ENCODE data around the gene DNAJC8.

Gene DNAJC8

DNA sequence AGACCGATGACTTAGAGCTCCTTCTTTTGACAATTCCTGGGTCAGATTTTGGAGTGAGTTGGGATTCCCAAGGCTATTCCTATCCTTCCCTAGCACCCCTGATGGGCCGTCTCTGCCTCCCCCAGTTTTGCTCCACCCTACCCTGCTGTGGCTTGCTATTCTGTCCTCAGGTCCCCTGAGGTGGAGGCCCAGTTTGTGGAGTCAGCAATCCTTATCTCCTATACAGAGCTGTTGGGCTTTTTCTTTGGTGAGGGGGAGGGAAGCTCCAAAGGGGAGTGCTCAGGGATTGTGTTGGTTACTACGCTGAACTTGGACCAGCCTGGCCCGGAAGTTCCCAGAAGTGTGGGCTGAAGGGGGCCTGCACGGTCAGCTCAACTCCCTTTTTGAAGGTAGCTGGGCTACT is 34.1 kb upstream of the DNAJC8 start:
- Histone ChIP-seq H3K36me3 (ENCODE audit: insufficient read depth, low read length) (no peaks in the 10 kb centered on the region), H3K27me3 (ENCODE audit: insufficient read depth, low read length) (no peaks in the 10 kb centered on the region), H3K4me3 (ENCODE audit: low read depth, low read length) (no peak overlapping the region), H2AFZ (ENCODE audit: low read length, unreplicated experiment) (no peak overlapping the region), H3K79me2 (ENCODE audit: control insufficient read depth, insufficient read depth, low read length, unreplicated experiment) (peaks cover 54% of the 10 kb centered on the region), H3K4me1 (ENCODE audit: control insufficient read depth, insufficient read depth, low read length, unreplicated experiment) (peaks cover 3% of the 10 kb centered on the region), H3K27ac (ENCODE audit: low read depth, low read length) (no peak overlapping the region)

DNA sequence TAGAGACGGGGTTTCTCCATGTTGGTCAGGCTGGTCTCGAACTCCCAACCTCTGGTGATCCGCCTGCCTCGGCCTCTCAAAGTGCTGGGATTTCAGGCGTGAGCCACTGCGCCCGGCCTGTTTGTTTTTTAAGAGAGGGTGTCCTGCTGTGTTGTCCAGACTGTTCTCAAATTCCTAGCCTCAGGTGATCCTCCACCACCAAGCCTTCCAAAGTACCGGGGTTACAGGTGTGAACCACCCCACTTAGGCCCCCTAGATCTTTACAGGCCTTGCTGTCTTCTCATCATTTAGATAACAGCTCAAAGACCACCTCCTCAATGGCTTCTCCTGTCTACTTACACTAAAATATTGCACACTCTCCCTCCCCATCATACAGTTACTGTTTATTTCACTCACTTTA is 32.7 kb upstream of the DNAJC8 start:
- Histone ChIP-seq H2AFZ (ENCODE audit: low read length, unreplicated experiment) (no peak overlapping the region), H3K27me3 (ENCODE audit: insufficient read depth, low read length) (no peaks in the 10 kb centered on the region), H3K4me1 (ENCODE audit: control insufficient read depth, insufficient read depth, low read length, unreplicated experiment) (peaks cover 12% of the 10 kb centered on the region), H3K27ac (ENCODE audit: low read depth, low read length) (no peak overlapping the region), H3K79me2 (ENCODE audit: control insufficient read depth, insufficient read depth, low read length, unreplicated experiment) (peaks cover 66% of the 10 kb centered on the region), H3K4me3 (ENCODE audit: low read depth, low read length) (no peak overlapping the region), H3K36me3 (ENCODE audit: insufficient read depth, low read length) (no peaks in the 10 kb centered on the region)

DNA sequence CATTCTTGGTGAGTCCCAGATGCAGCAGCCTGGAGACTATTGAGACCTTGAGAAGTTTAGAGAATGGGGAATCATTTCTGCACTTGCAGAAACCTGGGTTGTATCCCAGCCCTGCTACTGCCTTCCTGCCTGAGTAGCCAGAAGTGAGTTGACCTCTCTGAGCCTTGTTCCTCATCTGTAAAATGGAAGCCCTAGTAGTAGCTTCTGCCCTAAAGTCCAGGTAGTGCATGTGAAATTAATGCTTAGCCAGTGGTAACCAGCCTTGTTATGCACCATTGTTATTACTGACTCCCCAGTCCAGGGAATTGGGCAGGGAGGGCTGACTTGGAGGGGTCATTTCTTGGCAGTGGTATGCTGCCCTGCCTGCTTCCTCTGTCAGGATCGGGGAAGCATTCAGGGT is 32.1 kb upstream of the DNAJC8 start:
- no peaks in the 10 kb centered on the region for H3K27me3 ChIP-seq (ENCODE audit: insufficient read depth, low read length)
- peaks cover 72% of the 10 kb centered on the region for H3K79me2 ChIP-seq (ENCODE audit: control insufficient read depth, insufficient read depth, low read length, unreplicated experiment)
- peaks cover 12% of the 10 kb centered on the region for H3K4me1 ChIP-seq (ENCODE audit: control insufficient read depth, insufficient read depth, low read length, unreplicated experiment)
- H3K27ac ChIP-seq (ENCODE audit: low read depth, low read length) = no peak overlapping the region
- H3K36me3 ChIP-seq (ENCODE audit: insufficient read depth, low read length) = no peaks in the 10 kb centered on the region
- no peak overlapping the region for H2AFZ ChIP-seq (ENCODE audit: low read length, unreplicated experiment)
- no peak overlapping the region for H3K4me3 ChIP-seq (ENCODE audit: low read depth, low read length)

DNA sequence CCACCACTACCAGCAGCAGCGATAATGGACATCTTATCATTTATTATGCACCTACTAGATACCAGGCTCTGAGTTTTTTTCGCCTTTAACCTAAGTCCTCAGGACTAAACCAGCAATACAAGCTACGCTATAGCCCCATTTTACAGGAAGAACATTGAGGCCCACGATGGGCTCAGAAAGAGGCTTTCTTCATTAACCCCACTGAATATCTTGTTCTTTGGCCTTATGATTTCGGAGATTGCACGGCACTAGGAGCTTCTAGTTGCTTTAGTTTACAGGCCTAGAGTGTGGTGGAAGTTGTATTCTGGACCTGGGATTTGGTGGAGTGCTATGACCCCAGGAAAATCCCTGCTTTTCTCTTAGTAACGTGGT is 28.0 kb upstream of the DNAJC8 start:
- H3K4me1 ChIP-seq (ENCODE audit: control insufficient read depth, insufficient read depth, low read length, unreplicated experiment) = peaks cover 20% of the 10 kb centered on the region
- H3K79me2 ChIP-seq (ENCODE audit: control insufficient read depth, insufficient read depth, low read length, unreplicated experiment) = peaks cover 50% of the 10 kb centered on the region
- peak overlapping the region; percentile 69 for H2AFZ ChIP-seq (ENCODE audit: low read length, unreplicated experiment)
- no peak overlapping the region for H3K27ac ChIP-seq (ENCODE audit: low read depth, low read length)
- no peaks in the 10 kb centered on the region for H3K36me3 ChIP-seq (ENCODE audit: insufficient read depth, low read length)
- peak overlapping the region; percentile 94 for H3K4me3 ChIP-seq (ENCODE audit: low read depth, low read length)
- no peaks in the 10 kb centered on the region for H3K27me3 ChIP-seq (ENCODE audit: insufficient read depth, low read length)

DNA sequence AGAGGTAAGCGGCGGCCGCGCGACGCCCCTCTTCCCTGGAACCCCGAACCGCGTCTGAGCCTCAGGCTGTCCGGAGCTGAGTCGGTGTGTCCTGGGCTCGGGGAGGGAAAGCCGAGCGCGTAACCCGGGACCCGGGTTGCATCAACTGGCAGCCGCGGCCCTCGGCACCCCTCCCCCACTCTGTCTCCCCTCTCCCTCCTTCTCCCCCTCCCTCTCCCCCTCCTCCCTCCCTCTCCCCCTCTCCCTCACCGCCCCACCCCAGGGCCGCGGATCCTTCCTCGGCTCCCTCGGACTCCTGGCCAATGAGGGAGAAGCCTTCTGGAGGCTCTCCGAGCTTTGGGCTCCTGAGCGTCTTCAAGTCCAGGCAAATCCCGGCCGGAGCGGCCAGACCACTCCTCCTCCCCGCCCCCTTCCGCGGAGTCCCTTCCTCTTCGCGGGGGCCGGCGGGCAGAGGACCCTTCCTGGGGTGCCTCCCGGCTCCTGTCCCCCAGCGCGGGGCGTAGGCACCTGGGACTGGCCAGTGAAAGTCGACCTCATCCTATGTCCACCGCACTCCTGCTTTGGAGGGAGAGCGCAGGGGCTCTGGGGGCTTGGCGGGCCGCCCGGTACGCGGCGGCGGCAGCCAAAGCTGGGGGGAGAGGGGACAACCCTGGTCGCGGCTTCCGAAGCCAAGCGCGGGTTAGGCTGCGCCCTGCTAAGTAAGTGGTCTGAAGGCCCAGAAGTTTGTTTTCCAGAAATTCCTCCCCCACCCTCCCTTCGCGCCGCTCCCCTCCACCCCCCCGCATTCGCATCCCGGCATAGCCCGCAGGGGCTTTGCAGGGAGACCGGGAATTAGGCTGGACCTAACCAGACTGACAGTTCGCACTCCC is 27.3 kb upstream of the DNAJC8 start:
- Histone ChIP-seq H3K79me2 (ENCODE audit: control insufficient read depth, insufficient read depth, low read length, unreplicated experiment) (peaks cover 47% of the 10 kb centered on the region), H3K4me1 (ENCODE audit: control insufficient read depth, insufficient read depth, low read length, unreplicated experiment) (peaks cover 20% of the 10 kb centered on the region)

DNA sequence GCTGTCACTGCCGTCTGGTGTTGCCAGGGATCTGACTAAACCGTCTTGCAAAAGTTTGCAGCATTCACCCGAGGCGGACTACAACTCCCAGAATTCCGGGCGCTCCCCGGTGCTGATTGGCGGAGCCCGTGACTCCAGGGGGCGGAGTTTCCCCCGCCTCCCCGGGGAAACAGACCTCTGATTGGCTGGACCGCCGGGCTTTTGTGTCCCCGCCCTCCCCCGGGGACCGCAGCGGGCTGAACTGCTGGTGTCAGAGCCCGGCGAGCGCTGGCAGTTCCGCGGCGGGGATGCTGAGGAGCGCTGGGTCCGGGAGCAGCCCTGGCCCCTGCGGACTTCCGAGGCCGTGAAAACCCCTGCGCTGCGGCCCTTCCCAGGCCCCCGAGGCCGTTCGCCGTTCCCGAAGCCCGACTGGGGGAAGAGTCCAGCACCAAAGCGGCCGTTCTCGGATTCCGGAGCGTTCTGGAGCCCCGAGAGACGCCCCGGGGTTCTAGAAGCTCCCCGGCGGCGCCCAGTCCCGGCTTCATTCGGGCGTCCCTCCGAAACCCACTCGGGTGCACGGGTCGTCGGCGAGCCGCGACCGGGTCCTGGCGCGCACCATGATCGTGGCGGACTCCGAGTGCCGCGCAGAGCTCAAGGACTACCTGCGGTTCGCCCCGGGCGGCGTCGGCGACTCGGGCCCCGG is 26.6 kb upstream of the DNAJC8 start, which contains the start of gene SESN2:
TSS of gene SESN2 (plus strand) at position 267 of the 682 bp plus-strand sequence. CDS start at position 597, 330 bp downstream.
- peak within 1 kb of the TSS; percentile 67 for H3K27ac ChIP-seq (ENCODE audit: low read depth, low read length)

More for the DNA sequence above, 27.3 kb upstream of the DNAJC8 start:
- Histone ChIP-seq H3K36me3 (ENCODE audit: insufficient read depth, low read length) (no peaks in the 10 kb centered on the region), H3K27ac (ENCODE audit: low read depth, low read length) (peak overlapping the region; percentile 41; the same call in 1 of the 2 replicates), H3K4me3 (ENCODE audit: low read depth, low read length) (peak overlapping the region; percentile 94), H2AFZ (ENCODE audit: low read length, unreplicated experiment) (peak overlapping the region; percentile 69), H3K27me3 (ENCODE audit: insufficient read depth, low read length) (no peaks in the 10 kb centered on the region)

DNA sequence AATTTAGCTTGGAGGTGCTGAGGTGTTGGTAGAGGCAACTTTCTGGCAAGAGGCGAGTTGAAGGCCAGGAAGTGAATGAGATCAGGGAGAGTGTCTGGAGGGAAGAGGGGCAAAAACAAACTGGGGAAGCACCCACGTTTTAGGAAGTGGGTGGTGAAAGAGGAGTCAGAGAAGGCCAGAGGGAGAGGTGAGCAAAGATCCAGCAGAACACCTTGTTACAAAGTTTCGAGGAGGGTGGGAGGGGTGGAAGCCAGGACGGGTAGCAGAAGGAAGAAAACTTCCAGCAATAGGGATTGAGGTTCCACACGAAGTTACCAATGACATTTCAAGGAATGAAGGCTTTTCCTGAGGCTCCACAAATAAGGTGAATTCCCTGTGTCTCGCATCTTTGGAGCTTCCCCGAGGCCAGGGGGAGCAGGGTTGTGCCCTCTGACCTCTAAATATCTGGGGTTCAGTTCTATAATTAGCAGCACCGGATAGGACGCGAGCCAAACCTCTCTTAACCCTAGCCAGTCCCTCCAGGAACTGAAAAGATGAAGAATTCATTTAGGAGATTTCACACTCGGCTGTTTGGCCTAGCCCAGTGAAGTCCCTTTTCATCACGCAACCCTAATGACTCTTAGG is 25.9 kb upstream of the DNAJC8 start:
- H2AFZ ChIP-seq (ENCODE audit: low read length, unreplicated experiment) = peak overlapping the region; percentile 50
- H3K27ac ChIP-seq (ENCODE audit: low read depth, low read length) = peak overlapping the region; percentile 67
- no peaks in the 10 kb centered on the region for H3K27me3 ChIP-seq (ENCODE audit: insufficient read depth, low read length)
- H3K79me2 ChIP-seq (ENCODE audit: control insufficient read depth, insufficient read depth, low read length, unreplicated experiment) = peaks cover 38% of the 10 kb centered on the region
- no peaks in the 10 kb centered on the region for H3K36me3 ChIP-seq (ENCODE audit: insufficient read depth, low read length)
- peaks cover 20% of the 10 kb centered on the region for H3K4me1 ChIP-seq (ENCODE audit: control insufficient read depth, insufficient read depth, low read length, unreplicated experiment)
- H3K4me3 ChIP-seq (ENCODE audit: low read depth, low read length) = peak overlapping the region; percentile 15; the same call in 1 of the 2 replicates

More for the DNA sequence above, 26.6 kb upstream of the DNAJC8 start, which contains the start of gene SESN2:
- peaks cover 20% of the 10 kb centered on the region for H3K4me1 ChIP-seq (ENCODE audit: control insufficient read depth, insufficient read depth, low read length, unreplicated experiment)
- H3K4me3 ChIP-seq (ENCODE audit: low read depth, low read length) = peak within 1 kb of the TSS; percentile 94
- peaks cover 40% of the 10 kb centered on the region for H3K79me2 ChIP-seq (ENCODE audit: control insufficient read depth, insufficient read depth, low read length, unreplicated experiment)
- H3K27me3 ChIP-seq (ENCODE audit: insufficient read depth, low read length) = no peaks in the 10 kb centered on the region
- H3K36me3 ChIP-seq (ENCODE audit: insufficient read depth, low read length) = no peaks in the 10 kb centered on the region
- H2AFZ ChIP-seq (ENCODE audit: low read length, unreplicated experiment) = peak within 1 kb of the TSS; percentile 69

DNA sequence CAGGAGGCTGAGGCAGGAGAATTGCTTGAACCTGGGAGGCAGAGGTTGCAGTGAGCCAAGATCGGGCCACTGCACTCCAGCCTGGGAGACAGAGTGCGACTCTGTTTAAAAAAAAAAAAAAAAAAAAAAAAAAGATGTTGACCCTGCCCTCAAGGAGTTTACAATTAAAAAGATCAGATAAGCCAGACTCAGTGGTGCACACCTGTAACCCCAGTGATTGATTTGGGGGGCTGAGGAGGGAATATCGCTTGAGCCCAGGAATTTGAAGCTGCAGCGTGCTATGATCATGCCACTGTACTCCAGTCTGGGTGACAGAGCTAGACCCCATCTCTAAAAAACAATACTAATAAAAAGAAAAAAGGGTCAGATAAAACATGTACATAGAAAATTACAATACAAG is 24.9 kb upstream of the DNAJC8 start:
- Histone ChIP-seq H3K4me1 (ENCODE audit: control insufficient read depth, insufficient read depth, low read length, unreplicated experiment) (peaks cover 20% of the 10 kb centered on the region), H2AFZ (ENCODE audit: low read length, unreplicated experiment) (no peak overlapping the region), H3K27ac (ENCODE audit: low read depth, low read length) (no peak overlapping the region)

DNA sequence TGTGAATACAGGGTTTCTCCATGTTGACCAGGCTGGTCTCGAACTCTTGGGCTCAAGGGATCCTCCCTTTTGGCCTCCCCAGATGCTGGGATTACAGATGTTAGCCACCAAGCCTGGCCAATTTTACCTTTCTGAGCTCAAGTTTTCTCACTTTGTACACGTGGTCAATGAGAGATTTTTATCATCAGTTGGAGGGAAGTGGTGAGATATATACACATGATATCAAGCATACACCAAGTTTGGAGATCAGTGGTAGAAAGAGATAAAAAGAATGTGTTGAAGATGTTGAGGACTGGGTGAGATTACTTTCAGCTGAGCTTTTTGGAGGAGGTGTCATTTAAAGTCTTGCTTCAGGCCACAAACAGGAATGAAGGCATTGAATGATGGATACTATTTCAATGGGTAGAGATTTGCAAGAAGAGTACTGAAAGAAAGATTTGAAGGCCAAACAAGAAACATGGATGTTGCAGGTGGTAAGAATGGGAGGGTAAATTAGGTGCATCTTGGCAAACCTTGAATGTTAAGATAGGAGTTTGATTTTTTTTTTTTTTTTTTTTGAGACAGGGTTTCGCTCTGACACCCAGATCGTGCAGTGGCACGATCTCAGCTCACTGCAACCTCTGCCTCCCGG is 23.5 kb upstream of the DNAJC8 start:
- no peak overlapping the region for H2AFZ ChIP-seq (ENCODE audit: low read length, unreplicated experiment)
- H3K36me3 ChIP-seq (ENCODE audit: insufficient read depth, low read length) = no peaks in the 10 kb centered on the region
- H3K4me3 ChIP-seq (ENCODE audit: low read depth, low read length) = no peak overlapping the region
- peaks cover 16% of the 10 kb centered on the region for H3K79me2 ChIP-seq (ENCODE audit: control insufficient read depth, insufficient read depth, low read length, unreplicated experiment)
- peaks cover 14% of the 10 kb centered on the region for H3K4me1 ChIP-seq (ENCODE audit: control insufficient read depth, insufficient read depth, low read length, unreplicated experiment)
- H3K27ac ChIP-seq (ENCODE audit: low read depth, low read length) = no peak overlapping the region
- H3K27me3 ChIP-seq (ENCODE audit: insufficient read depth, low read length) = no peaks in the 10 kb centered on the region

More for the DNA sequence above, 24.9 kb upstream of the DNAJC8 start:
- no peak overlapping the region for H3K4me3 ChIP-seq (ENCODE audit: low read depth, low read length)
- no peaks in the 10 kb centered on the region for H3K27me3 ChIP-seq (ENCODE audit: insufficient read depth, low read length)
- H3K79me2 ChIP-seq (ENCODE audit: control insufficient read depth, insufficient read depth, low read length, unreplicated experiment) = peaks cover 28% of the 10 kb centered on the region
- H3K36me3 ChIP-seq (ENCODE audit: insufficient read depth, low read length) = no peaks in the 10 kb centered on the region

DNA sequence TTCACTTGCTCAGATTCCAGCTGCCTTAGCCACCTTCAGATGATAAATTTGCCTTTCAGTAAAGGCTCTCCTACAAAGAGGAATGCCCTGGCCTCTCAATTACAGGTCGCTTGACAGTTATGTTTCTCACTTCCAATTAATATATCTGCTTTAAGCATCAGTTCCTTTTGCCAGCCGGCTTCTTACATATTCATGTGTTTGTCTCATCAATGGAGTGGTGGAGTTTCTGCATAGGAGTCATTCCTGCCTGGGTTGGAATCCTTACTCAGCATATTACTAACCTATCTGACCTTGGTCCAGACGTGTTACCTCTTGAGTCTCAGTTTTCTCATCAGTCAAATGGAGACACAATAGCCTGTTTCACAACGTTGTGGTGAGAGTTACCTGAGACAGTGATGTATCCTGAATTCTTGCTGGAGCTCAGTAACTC is 17.1 kb upstream of the DNAJC8 start:
- Histone ChIP-seq H3K36me3 (ENCODE audit: insufficient read depth, low read length) (no peaks in the 10 kb centered on the region), H2AFZ (ENCODE audit: low read length, unreplicated experiment) (no peak overlapping the region), H3K4me3 (ENCODE audit: low read depth, low read length) (no peak overlapping the region), H3K4me1 (ENCODE audit: control insufficient read depth, insufficient read depth, low read length, unreplicated experiment) (peaks cover 29% of the 10 kb centered on the region), H3K79me2 (ENCODE audit: control insufficient read depth, insufficient read depth, low read length, unreplicated experiment) (no peaks in the 10 kb centered on the region), H3K27me3 (ENCODE audit: insufficient read depth, low read length) (no peaks in the 10 kb centered on the region), H3K27ac (ENCODE audit: low read depth, low read length) (no peak overlapping the region; the same call in 1 of the 2 replicates)

Data from ACC112 (cell line).